Activated CD4-positive, alpha-beta memory T cell treated with anti-CD3 and anti-CD28 coated beads for 36 hours (primary cell): ENCODE measurements around the gene ZC3HAV1. TPM values are rescaled to one million over a fixed set of nuclear protein-coding genes. Genes with fewer than 3 reads are reported as not detected.

ENCODE experiments used
- CTCF ChIA-PET: fragments of 350-600 bp; sonication (Branson Sonifier 250); formaldehyde crosslinking; loops from one replicate; lab custom pipeline; 2021; ENCODE audit warnings: antibody characterized with exemption, inconsistent platforms; lab: Charles Lee
- POLR2A ChIA-PET: fragments of 350-600 bp; sonication (Branson Sonifier 250); formaldehyde crosslinking; loops from one replicate; lab custom pipeline; 2021; ENCODE audit warnings: antibody characterized with exemption; lab: Charles Lee
- DNase-seq: peaks from one replicate; pipeline ENCODE4 v3.0.0-alpha.2; 2020
- H3K27ac Mint-ChIP-seq: one replicate; pipeline ENCODE4 v1.8.0; 2021; ENCODE audit warnings: mixed read lengths
- H3K27me3 Mint-ChIP-seq: one replicate; pipeline ENCODE4 v1.8.0; 2021; ENCODE audit warnings: mixed read lengths
- H3K36me3 Mint-ChIP-seq: one replicate; pipeline ENCODE4 v1.8.0; 2021; ENCODE audit warnings: mixed read lengths
- H3K4me1 Mint-ChIP-seq: one replicate; pipeline ENCODE4 v1.8.0; 2021; ENCODE audit warnings: low read depth, mixed read lengths
- H3K4me3 Mint-ChIP-seq: one replicate; pipeline ENCODE4 v1.8.0; 2021; ENCODE audit warnings: mild to moderate bottlenecking, mixed read lengths
- H3K9me3 Mint-ChIP-seq: one replicate; pipeline ENCODE4 v1.8.0; 2021; ENCODE audit warnings: mixed read lengths
- intact Hi-C: fragments of 100-400 bp; cut with micrococcal nuclease; formaldehyde crosslinking; loops from one replicate; pipeline ENCODE4 v1.15.1; 2023
- total RNA-seq, 2 experiments: library from RNA; stranded (reverse); gene quantifications; one replicate each; pipeline ENCODE4 v1.2.3, GENCODE V29; 2021

The ZC3HAV1 gene
- total RNA-seq, 2 experiments from 2014 or later, result 99.3 to 99.6 TPM

GRCh38 chr7:139124084-139124914 is 14.8 kb upstream of the ZC3HAV1 start:
- Mint-ChIP-seq H3K36me3 (no peaks in the 10 kb centered on the region), H3K27ac (peak overlapping the region; percentile 31), H3K27me3 (no peaks in the 10 kb centered on the region), H3K4me1 (peaks cover 36% of the 10 kb centered on the region), H3K9me3 (no peaks in the 10 kb centered on the region), H3K4me3 (no peak overlapping the region)
- ChIA-PET POLR2A (interaction anchor here (1.6 kb wide), 1 partner anchor 20 kb away, joined by 4 read pairs; no protein-coding TSS in a partner anchor), CTCF (interaction anchor here (0.6 to 1.7 kb wide), 2 partner anchors 49 to 126 kb away, joined by 4 to 5 read pairs; no protein-coding TSS in a partner anchor)
- peak; percentile 59 for DNase-seq
- intact Hi-C loops, result loop anchor here (2.0 to 10.0 kb wide), 2 partner anchors 15 to 109 kb away; partner anchors contain the start of gene ZC3HAV1

- H3K27ac Mint-ChIP-seq, result peak overlapping the region; percentile 72
- DNase-seq, result no peak
- intact Hi-C loops, result no loop called here
- H3K27me3 Mint-ChIP-seq, result no peaks in the 10 kb centered on the region
- no peaks in the 10 kb centered on the region for H3K36me3 Mint-ChIP-seq
- POLR2A ChIA-PET, result interaction anchor here (2.3 kb wide), 1 partner anchor 15 kb away, joined by 6 read pairs; no protein-coding TSS in a partner anchor
- CTCF ChIA-PET, result interaction anchor here (1.3 kb wide), 1 partner anchor 24 kb away, joined by 3 read pairs; no protein-coding TSS in a partner anchor
- no peak overlapping the region for H3K4me3 Mint-ChIP-seq
- H3K9me3 Mint-ChIP-seq, result no peaks in the 10 kb centered on the region
- H3K4me1 Mint-ChIP-seq, result peaks cover 40% of the 10 kb centered on the region
Observed at GRCh38 chr7:139119486-139119849, 9.9 kb upstream of the ZC3HAV1 start.

DNA sequence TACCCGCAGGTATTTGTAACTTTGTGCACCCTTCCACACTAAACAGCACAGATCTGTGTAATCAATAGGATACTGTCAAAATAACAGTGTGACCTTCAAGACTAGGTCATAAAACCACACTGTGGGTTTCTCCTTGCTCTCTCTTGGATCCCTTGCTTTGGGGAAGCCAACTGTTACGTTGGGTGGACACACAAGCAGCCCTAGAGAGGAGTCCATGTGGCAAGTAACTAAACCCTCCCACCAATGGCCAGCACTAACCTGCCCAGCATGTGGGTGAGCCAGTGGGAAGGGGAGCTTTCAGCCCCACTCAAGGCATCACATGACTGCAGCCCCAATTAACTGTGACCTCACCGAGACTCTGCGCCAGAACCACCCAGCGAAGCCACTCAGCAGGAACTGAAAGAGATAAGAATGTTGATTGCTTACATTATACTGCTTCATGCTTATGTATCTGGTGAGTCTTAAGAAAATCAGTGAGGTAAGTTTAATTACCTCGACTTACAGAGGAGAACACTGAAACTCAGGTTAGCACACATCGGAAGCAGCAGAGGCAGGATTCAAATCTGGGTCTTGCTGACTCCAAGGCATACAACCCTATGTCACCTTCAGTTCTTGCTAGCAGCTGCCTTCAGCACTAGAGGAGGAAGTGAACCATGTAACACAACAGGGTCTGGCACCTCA is 9.4 kb upstream of the ZC3HAV1 start:
- Mint-ChIP-seq H3K9me3 (no peaks in the 10 kb centered on the region), H3K4me1 (peaks cover 35% of the 10 kb centered on the region), H3K27me3 (no peaks in the 10 kb centered on the region), H3K36me3 (no peaks in the 10 kb centered on the region), H3K4me3 (peak overlapping the region; percentile 54), H3K27ac (peak overlapping the region; percentile 72)
- DNase-seq, result peak; percentile 63
- intact Hi-C loops, result loop anchor here (1.0 kb wide), 2 partner anchors 10 to 14 kb away; partner anchors contain the start of gene ZC3HAV1
- POLR2A ChIA-PET, result interaction anchor here (1.1 to 2.3 kb wide), 3 partner anchors 14 to 24 kb away, joined by 3 to 8 read pairs (median 6); a partner anchor contains a TSS
- CTCF ChIA-PET, result interaction anchor here (0.5 to 1.3 kb wide), 2 partner anchors 24 to 208 kb away, joined by 3 read pairs; no protein-coding TSS in a partner anchor

GRCh38 chr7:139118234-139118804 is 8.8 kb upstream of the ZC3HAV1 start:
- Mint-ChIP-seq H3K4me3 (peak overlapping the region; percentile 53), H3K4me1 (peaks cover 29% of the 10 kb centered on the region), H3K36me3 (no peaks in the 10 kb centered on the region), H3K27me3 (no peaks in the 10 kb centered on the region), H3K9me3 (no peaks in the 10 kb centered on the region), H3K27ac (peak overlapping the region; percentile 72)
- POLR2A ChIA-PET, result interaction anchor here (1.1 to 2.3 kb wide), 3 partner anchors 13 to 23 kb away, joined by 3 to 8 read pairs (median 6); a partner anchor contains a TSS
- intact Hi-C loops, result loop anchor here (1.0 kb wide), 2 partner anchors 9 to 13 kb away; partner anchors contain the start of gene ZC3HAV1
- peak; percentile 66 for DNase-seq
- CTCF ChIA-PET, result interaction anchor here (0.5 to 1.3 kb wide), 4 partner anchors 9 to 209 kb away, joined by 3 to 4 read pairs (median 3); no protein-coding TSS in a partner anchor

DNA sequence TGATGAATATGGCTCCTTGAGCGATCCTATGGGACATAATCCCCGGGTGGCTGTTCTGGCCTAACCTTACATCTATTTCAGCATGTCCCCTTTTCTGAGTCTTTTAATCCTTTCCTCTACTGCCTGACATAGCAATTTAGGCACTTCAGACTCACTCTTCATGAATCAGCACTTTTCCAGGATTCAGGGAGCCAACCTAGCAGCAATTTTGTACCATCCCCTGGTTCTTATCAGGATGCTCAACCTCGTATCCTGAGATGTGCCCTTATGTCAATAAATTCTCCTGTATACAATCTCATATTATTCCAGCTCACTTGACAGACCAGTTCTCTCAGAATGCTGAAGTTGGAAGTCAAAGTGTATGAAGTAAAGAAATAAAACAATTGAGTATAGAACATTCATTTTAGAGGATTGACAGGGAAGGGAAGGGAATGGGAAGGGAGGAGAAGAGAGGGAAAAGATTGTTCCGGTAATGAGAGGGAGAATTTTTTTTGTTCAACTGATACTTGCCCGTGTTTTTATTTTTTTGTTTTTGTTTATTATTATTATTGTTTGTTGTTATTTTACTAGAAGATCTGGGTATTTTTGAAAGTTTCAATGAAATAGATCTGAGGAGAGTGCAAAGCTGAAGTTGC is 8.2 kb upstream of the ZC3HAV1 start:
- Mint-ChIP-seq H3K27me3 (no peaks in the 10 kb centered on the region), H3K4me3 (peak overlapping the region; percentile 53), H3K4me1 (peaks cover 33% of the 10 kb centered on the region), H3K9me3 (no peaks in the 10 kb centered on the region), H3K36me3 (no peaks in the 10 kb centered on the region), H3K27ac (peak overlapping the region; percentile 53)
- CTCF ChIA-PET, result interaction anchor here (1.0 to 1.1 kb wide), 2 partner anchors 10 to 43 kb away, joined by 3 to 4 read pairs; no protein-coding TSS in a partner anchor
- no peak for DNase-seq
- intact Hi-C loops, result loop anchor here (1.0 kb wide), 2 partner anchors 8 to 12 kb away; partner anchors contain the start of gene ZC3HAV1
- POLR2A ChIA-PET, result interaction anchor here (1.1 to 2.3 kb wide), 3 partner anchors 13 to 22 kb away, joined by 3 to 8 read pairs (median 6); a partner anchor contains a TSS

GRCh38 chr7:139116999-139117398 is 7.5 kb upstream of the ZC3HAV1 start:
- H3K4me1 Mint-ChIP-seq, result peaks cover 40% of the 10 kb centered on the region
- intact Hi-C loops, result no loop called here
- DNase-seq, result no peak
- no peak overlapping the region for H3K27ac Mint-ChIP-seq
- no peak overlapping the region for H3K4me3 Mint-ChIP-seq
- POLR2A ChIA-PET, result interaction anchor here (2.2 kb wide), 1 partner anchor 22 kb away, joined by 8 read pairs; no protein-coding TSS in a partner anchor
- H3K27me3 Mint-ChIP-seq, result no peaks in the 10 kb centered on the region
- H3K36me3 Mint-ChIP-seq, result no peaks in the 10 kb centered on the region
- CTCF ChIA-PET, result interaction anchor here (1.0 kb wide), 1 partner anchor 11 kb away, joined by 3 read pairs; no protein-coding TSS in a partner anchor
- H3K9me3 Mint-ChIP-seq, result no peaks in the 10 kb centered on the region

DNA sequence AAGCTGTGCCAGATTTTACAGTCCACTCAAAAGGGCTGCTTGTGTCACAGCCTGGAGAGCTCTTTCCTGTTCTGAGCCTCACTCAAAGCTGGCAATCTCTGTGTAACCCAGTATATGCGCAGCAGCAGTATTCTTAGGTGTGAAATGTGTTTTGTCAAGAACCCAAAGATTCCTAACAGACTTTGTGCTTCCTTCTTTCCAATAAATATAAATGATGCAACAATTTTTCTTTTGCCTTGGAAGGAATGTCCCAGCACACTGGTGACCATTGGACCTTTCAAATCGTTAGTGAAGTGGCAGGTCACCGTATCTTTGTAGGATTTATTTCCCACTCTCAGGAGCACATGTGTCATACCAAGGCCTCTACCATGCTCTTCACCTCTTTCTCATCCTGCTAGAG is 5.6 kb upstream of the ZC3HAV1 start:
- POLR2A ChIA-PET, result interaction anchor here (0.8 kb wide), 1 partner anchor 24 kb away, joined by 3 read pairs; no protein-coding TSS in a partner anchor
- CTCF ChIA-PET, result no interaction called here
- Mint-ChIP-seq H3K4me1 (peaks cover 57% of the 10 kb centered on the region), H3K4me3 (no peak overlapping the region), H3K27ac (no peak overlapping the region), H3K27me3 (no peaks in the 10 kb centered on the region), H3K36me3 (no peaks in the 10 kb centered on the region), H3K9me3 (no peaks in the 10 kb centered on the region)
- DNase-seq, result no peak
- intact Hi-C loops, result no loop called here

- peaks cover under 1% of the 10 kb centered on the region for H3K36me3 Mint-ChIP-seq
- no peak for DNase-seq
- H3K4me1 Mint-ChIP-seq, result peaks cover 57% of the 10 kb centered on the region
- H3K27me3 Mint-ChIP-seq, result no peaks in the 10 kb centered on the region
- intact Hi-C loops, result no loop called here
- H3K27ac Mint-ChIP-seq, result no peak overlapping the region
- POLR2A ChIA-PET, result interaction anchor here (0.8 kb wide), 1 partner anchor 23 kb away, joined by 3 read pairs; no protein-coding TSS in a partner anchor
- CTCF ChIA-PET, result no interaction called here
- no peak overlapping the region for H3K4me3 Mint-ChIP-seq
- H3K9me3 Mint-ChIP-seq, result no peaks in the 10 kb centered on the region
Observed at GRCh38 chr7:139114585-139114984, 5.1 kb upstream of the ZC3HAV1 start.

GRCh38 chr7:139114018-139114417 is 4.5 kb upstream of the ZC3HAV1 start:
- DNase-seq, result no peak
- Mint-ChIP-seq H3K4me1 (peaks cover 51% of the 10 kb centered on the region), H3K4me3 (no peak overlapping the region), H3K27ac (no peak overlapping the region), H3K9me3 (no peaks in the 10 kb centered on the region), H3K36me3 (peaks cover 6% of the 10 kb centered on the region), H3K27me3 (no peaks in the 10 kb centered on the region)
- ChIA-PET POLR2A (no interaction called here), CTCF (no interaction called here)
- intact Hi-C loops, result no loop called here

DNA sequence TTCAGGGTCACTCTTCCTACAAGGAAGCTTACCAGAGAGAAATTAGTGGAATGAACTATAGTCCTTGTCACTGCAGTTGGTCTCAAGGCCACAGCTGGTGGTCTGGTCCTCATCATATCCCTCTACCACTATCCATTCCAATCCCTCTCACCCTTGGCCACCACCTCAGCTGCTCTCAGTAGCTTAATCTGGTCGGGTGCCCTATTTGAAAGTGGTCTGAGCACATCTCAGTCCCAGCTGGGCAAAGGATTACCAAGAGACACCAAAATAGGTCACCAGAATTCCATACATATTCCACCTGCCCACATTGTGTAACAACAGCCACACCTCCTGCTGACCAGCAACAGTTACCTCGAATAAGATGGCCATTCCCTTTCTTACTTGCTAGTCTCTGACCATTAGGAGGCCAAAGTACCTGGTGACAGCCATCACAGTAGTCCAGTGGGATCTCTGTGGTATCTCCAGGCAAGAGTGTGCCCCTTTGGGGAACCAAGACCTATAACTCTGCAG is 3.3 kb upstream of the ZC3HAV1 start:
- ChIA-PET POLR2A (interaction anchor here (0.7 to 0.8 kb wide), 2 partner anchors 12 to 18 kb away, joined by 3 read pairs; no protein-coding TSS in a partner anchor), CTCF (interaction anchor here (1.5 kb wide), 1 partner anchor 38 kb away, joined by 7 read pairs; no protein-coding TSS in a partner anchor)
- H3K4me3 Mint-ChIP-seq, result no peak overlapping the region
- DNase-seq, result no peak
- peaks cover 39% of the 10 kb centered on the region for H3K4me1 Mint-ChIP-seq
- peaks cover 14% of the 10 kb centered on the region for H3K36me3 Mint-ChIP-seq
- no peaks in the 10 kb centered on the region for H3K9me3 Mint-ChIP-seq
- intact Hi-C loops, result loop anchor here (1.0 kb wide), 1 partner anchor 218 kb away; no protein-coding TSS in a partner anchor
- peak overlapping the region; percentile 98 for H3K27ac Mint-ChIP-seq
- no peaks in the 10 kb centered on the region for H3K27me3 Mint-ChIP-seq
